Kidney tubule cell (primary cell): ENCODE results near the gene CSN2.
A peak's percentile ranks its signal among the peaks of the same experiment; 100 is the strongest.
"Not testable (repeated sequence)": the region's sequence is repeated elsewhere in the genome, so short reads cannot be mapped to it uniquely, and the experiment has no call there.

Source experiments
- DNase-seq: peaks from one replicate; pipeline ENCODE4 v3.0.0-alpha.2; 2018; ENCODE audit warnings: low spot score

Gene CSN2, protein sequence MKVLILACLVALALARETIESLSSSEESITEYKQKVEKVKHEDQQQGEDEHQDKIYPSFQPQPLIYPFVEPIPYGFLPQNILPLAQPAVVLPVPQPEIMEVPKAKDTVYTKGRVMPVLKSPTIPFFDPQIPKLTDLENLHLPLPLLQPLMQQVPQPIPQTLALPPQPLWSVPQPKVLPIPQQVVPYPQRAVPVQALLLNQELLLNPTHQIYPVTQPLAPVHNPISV

DNA sequence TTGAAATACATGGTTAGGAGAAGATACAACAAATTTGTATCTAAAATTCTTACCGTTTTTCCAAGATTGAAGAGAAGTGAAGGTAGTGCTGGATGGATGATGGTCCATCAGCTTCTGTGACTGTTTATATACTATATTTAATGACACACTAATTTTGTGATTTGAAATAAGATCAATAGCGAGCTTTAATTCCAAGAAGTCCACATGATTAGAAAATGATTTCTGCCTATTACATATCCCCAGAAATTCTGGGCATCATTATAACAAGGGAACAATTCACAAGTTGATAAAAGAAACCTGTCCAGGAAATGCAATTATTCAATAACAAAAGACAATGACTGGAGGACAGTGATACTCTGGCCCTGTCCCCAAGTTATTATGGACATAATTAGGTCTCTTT, at the start of gene CSN2:
TSS of gene CSN2 (minus strand) at position 101 of the 400 bp plus-strand sequence. CDS start 4,733 bp downstream, outside the sequence.
- no peak for DNase-seq

DNA sequence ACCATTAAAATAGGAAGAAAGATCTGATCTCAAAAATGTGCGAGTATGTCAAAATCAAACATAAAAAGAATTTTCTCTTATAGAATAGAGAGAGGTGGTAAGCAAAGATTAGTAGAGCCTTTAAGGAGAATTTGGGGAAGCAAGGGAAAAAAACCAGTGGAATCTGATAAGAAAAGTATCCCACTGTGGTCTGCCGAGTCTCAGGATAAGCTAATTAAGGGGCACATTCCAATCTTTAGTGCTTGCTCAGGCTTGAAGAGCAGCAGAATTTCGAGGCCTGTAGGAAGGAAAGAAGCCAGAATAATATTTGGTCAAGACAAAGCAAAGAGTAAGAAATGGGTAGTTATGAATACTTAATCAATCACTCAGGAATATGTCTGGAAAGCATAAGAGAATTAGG, 43.2 kb upstream of the CSN2 start:
- DNase-seq, result no peak

DNA sequence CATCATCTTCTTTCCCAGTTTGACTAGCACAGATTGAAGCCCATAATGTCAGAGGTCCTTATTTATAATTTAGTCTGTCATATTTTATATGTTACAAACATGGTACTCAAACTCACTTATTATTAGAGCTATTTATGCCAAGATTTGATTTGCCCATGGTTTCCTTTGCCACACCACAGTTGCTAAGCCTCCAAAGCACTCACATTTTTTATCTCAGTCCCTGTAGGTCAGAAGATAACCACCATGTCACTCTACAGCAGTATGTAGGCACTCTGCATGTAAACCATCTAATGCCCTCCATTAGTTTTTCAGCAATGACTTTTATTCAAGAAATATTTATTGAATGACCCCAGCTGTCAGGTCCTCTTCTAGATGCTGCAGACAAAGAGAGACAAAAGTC, 37.0 kb upstream of the CSN2 start:
- no peak for DNase-seq

DNA sequence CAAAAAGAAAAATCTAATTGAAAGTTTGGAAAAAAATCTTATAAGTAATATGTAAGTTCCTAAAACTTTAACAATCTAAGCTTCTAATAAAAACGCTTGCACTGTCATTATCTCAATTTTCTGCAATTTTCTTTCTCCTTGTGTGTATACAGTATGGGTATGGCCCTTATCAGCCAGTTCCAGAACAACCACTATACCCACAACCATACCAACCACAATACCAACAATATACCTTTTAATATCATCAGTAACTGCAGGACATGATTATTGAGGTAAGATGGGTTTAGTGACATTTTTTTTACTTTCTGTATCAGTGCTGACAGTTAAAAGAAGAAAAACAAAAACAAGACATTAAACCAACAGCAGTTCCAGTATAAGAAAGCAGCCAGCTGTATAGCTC, 35.2 kb upstream of the CSN2 start:
- no peak for DNase-seq

DNA sequence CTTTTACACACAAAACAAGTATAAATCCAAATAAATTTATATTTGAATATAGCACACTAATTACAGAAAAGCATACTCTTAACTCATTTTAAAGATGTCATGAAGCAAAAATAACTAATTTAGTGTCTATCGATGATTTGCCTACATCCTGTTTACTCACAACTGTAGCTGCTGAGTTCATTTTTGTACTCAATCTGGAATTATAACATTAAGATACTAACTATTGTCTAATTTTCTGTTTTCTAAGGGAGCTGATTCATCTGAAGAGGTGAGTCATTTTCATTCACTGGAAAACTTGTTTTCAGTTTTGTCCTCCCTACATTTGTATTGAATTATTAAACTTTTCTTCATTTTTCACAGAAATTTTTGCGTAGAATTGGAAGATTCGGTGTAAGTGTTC, 33.9 kb upstream of the CSN2 start:
- no peak for DNase-seq

DNA sequence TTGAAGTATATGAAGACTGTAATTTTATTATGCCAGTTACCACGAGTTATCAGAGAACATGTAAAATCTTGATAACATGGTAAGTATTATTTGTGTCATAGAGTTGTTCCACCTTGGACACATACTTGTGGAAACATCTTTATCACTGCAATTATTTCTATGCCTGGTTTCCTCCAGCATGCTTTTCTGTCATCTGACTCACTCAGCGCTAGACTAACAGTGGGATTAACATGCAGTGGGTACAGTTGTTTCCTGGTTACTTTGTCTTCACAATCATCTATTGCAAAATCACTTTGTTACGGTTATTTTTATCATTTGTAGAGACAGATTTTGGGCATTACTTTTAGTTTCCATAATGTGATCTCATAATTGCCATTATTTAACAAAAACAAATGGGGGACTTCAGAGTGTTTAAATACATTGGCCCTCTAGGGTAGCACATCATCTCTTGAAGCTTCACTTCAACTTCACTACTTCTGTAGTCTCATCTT, 30.0 kb upstream of the CSN2 start, which contains the start of gene STATH:
TSS of gene STATH (plus strand) at position 441 of the 491 bp plus-strand sequence. CDS start 2,472 bp downstream, outside the sequence.
- DNase-seq, result peak; percentile 9

DNA sequence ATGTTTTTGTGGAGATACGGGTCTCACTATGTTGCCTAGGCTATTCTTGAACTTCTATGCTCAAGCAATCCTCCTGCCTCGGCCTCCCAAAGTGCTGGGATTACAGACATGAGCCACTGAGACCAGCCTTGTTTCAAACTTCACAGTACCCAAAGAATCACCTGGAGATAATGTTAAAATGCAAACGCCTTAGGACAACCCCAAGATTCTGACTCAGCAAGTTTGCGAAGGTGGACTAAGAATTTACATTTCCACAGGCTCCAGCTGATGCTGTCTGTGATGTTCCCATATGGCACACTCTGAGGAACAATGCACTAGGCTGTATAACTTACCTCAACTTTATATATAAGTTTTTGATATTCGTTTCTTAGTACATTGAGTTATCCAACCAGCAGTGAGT, 29.3 kb upstream of the CSN2 start:
- no peak for DNase-seq

DNA sequence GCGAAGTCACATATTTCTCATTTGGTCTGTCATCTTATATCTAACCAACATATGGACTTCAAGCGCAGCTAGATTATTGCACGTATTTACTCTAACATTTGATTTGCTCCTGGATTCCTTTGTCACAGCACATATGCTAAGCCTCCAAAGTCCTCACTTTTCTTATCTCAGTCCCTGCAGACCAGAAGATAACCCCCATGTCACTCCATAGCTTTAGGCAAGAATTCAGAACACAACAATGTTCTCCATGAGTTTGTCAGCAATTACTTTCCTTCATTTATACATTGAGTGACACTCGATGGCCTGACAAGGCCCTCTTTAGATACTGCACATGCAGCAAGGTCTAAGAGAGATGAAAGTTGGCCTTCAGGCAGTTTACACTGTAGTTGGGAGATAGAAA, 25.5 kb upstream of the CSN2 start:
- DNase-seq, result no peak

DNA sequence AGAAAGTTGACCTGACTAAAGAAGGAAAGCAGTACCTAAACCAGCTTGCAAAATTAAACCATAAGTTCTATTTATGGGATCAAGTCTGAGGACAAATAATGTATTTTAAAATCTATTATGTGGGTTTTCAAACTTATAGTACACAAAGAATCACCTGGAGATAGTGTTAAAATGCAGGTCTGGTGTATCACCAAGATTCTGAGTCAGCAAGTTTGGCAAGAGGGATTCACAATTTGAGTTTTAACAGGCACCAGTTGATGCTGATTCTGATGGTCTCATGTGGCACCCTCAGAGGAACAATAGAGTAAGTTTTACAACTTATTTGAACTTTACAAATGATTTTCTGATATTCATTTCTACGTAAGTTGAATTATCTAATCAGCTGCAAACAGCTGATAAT, 21.1 kb upstream of the CSN2 start:
- DNase-seq, result no peak

DNA sequence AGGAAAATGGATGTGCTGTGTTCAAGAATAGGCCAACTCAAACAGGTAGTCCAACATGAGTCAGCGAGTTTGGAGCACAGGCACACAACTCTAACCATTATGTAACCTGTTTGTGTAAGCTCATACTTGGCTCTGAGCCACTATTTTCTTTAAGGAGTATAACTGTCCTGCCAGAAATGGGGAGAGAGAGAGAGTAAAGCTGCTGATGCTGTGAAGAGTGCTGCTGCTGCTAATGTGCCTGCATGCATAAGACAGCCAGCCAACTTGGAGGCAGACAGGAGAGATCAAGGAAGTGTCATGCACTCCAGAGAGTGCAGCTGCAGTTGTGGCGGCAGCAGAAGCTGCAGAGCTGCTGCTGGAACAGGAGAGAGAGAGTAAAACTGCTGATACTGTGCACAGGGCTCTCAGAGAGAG, 18.5 kb upstream of the CSN2 start:
- DNase-seq, result peak; percentile 66

DNA sequence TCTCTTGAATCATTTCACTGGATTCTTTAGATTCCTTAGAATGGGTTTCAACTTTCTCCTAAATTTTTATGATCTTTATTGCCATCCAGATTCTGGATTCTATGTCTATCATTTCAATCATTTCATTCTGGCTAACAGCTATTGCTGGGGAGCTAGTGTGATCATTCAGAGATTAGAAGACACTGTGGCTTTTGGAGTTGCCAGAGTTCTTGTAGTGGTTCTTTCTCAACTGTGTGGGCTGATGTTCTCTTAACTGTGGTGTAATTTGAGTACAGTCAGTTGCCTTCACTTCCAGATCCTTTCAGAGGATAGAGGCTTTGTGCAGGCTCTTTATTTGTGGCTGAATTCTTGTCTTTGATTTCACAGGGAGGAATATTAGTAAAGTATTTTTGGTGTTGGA, 12.1 kb upstream of the CSN2 start:
- DNase-seq, result no peak

DNA sequence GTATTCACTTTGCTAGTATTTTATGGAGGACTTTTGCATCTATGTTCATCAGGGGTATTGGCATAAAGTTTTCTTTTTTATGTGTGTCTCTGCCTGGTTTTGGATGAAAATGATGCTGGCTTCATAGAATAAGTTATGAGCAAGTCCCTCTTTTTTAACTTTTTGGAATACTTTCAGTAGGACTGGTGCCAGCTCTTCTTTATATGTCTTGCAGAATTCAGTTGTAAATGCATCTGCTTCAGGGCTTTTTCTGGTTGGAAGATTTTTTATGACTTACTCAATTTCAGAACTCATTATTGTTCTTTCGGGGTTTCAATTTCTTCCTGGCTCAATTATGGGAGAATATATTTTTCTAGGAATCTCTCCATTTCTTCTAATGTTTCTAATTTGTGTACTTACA, 9.1 kb upstream of the CSN2 start:
- no peak for DNase-seq

DNA sequence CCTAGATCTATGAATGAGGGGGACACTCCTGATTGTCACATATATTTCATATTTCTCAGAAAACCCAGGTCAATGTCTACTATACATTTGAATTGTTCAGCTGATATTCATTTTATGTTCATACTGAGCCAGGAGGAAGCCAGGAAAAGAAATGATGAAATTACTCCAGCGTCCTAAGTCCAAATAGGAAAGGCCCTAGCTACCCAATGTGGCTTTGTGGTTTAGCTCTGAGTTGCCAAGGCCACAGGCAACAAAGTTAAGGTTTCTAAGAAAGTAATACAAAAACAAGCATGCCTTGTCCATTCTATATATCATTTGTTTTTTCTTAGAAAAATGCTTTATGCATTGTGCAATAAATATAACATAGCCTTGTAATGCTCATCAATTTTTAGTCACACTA, 4.5 kb upstream of the CSN2 start:
- DNase-seq, result no peak

DNA sequence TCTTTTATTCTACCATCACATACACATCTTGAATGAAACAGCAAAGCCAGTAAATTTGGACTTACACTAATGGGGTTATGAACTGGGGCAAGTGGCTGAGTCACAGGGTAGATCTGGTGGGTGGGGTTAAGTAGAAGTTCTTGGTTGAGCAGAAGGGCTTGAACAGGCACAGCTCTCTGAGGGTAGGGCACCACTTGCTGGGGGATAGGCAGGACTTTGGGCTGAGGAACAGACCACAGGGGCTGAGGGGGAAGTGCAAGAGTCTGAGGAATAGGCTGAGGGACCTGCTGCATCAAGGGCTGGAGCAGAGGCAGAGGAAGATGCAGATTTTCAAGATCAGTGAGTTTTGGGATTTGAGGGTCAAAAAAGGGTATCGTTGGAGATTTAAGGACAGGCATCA, 8.3 kb downstream of the CSN2 start:
- no peak for DNase-seq

DNA sequence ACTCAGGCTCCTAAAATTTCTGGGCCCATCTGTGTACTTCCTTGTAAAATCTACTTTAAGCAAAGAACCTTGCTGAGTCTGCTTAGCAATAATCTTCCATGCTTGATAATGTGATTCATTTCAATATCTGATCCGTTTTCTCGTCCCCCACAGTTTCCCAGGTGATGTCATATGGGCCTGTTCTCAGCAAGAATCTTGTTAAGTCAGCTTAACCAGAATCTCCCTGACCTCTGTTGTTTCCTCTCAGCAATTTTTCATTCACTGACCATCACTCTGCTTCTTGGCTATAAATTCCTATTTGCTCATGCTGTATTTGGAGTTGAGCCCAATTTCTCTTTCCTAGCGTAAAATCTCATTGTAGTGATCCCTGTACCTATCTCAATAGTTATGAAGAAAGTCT, 13.9 kb downstream of the CSN2 start:
- DNase-seq, result peak; percentile 19

DNA sequence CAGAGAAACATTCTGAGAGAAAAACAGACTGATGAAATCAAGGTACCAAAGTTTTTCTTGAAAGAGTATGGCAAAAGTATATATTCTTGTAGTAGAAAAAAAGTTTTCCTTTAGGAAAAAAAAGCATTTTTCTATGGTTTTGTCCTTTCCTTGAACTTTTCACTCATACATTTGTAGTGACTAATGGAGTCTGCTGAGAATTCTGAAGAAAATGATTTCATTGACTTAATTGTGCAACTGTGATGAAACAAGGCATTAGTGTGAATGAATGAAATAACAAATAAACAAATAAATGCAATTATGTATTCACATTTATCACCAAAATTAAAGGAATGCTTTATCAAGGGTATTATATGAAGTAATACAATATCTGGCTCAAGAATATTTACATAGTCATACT, 29.0 kb downstream of the CSN2 start:
- DNase-seq, result no peak

DNA sequence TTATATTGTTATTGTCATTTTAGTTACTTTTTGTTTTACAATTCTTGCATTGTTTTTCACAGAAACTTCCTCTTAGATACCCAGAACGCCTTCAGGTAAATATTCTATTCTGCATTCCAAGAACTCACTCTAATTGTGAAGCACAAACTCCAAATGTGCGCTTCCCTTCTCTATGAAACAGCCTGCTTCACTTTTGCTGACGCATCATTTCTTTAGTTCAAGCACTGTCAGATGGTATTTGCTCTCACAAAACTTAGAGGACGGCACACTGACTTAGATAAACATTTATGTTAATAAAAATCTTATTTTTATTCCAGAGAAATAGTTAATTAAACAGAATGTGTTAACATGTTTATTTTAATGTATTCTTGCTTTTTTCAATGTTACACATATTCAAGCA, 31.4 kb downstream of the CSN2 start:
- no peak for DNase-seq

DNA sequence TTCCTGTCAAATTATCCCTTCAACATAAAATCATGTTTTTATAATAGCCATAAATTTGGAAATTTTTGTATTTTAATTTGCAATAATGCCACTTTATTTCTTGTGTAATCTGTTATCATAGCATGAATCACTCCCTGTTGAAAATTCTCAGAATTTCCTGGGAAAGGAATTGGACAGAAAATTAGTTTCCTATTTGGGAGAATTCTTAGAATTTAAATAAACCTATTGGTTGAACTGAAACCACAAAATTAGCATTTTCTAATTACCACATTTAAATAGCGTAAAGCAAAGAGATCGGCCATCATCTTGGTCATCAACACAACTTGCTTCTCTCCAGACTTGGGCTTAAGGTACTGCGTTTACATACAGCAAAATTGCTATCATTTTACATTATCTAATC, 34.8 kb downstream of the CSN2 start, which contains the start of gene CSN1S1:
TSS of gene CSN1S1 (plus strand) at position 301 of the 400 bp plus-strand sequence. CDS start 1,488 bp downstream, outside the sequence.
- DNase-seq, result no peak

DNA sequence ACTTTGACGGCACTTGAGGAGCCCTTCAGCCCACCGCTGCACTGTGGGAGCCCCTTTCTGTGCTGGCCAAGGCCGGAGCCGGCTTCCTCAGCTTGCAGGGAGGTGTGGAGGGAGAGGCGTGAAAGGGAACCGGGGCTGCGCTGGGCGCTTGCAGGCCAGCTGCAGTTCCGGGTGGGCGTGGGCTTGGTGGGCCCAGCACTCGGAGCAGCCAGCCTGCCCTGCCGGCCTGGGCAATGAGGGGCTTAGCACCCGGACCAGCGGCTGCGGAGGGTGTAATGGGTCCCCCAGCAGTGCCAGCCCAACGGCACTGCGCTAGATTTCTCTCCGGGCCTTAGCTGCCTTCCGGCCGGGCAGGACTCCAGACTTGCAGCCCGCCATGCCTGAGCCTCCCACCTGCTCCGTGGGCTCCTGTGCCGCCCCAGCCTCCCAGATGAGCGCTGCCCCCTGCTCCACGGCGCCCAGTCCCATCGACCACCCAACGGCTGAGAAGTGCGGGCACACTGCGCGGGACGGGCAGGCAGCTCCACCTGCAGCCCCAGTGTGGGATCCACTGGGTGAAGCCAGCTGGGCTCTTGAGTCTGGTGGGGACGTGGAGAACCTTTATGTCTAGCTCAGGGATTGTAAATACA, 41.6 kb downstream of the CSN2 start:
- DNase-seq, result not testable (repeated sequence)

DNA sequence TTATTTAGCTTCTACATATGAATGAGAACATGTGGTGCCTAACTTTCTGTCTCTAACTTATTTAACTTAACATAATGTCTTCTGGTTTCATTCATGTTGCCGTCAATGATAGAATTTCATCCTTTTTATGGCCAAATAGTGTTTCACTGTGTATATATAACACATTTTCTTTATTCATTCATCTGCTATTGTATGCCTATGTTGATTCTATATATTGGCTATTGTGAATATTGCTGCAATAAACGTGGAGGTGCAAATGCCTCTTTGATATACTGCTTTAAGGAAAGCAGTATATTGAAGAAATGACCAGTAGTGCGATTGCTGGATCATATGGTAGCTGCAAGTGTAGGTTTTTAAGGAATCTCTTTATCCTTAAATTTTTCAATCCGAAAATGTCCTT, 44.7 kb downstream of the CSN2 start:
- DNase-seq, result no peak

DNA sequence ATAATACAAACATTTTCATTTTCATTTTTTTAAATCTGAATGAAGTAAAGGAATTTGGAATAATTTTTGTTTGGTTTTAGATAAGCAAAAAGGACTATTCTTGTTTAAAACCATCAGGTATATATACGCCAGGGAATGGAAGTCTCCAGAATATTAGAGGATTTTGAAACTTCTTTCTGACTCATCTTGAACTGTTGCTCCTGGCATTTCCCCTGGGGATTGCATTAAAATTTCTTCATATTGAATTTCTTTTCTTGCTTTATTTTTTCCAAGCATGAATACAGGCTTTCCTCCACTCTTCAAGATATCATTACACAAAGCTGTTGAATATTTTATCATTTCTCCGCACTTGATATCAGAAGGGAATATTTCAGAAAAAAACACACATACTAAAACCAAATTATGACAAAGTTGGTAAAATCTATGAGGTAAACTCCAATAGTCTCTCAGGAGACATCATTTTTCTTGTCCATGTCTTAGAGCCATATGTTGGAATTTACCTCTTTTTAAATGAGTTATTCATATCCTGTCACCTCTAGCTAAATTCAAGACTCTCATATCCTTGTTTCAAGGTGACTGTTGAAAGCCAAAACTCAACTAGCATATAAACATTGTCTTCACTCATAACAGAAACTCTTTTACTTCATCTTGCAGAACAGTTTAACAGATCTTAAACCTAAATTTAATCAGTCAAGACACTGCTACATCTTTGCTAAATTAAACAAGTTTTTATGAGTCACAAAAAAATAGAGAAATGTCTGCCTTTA, 55.3 kb downstream of the CSN2 start:
- DNase-seq, result no peak

DNA sequence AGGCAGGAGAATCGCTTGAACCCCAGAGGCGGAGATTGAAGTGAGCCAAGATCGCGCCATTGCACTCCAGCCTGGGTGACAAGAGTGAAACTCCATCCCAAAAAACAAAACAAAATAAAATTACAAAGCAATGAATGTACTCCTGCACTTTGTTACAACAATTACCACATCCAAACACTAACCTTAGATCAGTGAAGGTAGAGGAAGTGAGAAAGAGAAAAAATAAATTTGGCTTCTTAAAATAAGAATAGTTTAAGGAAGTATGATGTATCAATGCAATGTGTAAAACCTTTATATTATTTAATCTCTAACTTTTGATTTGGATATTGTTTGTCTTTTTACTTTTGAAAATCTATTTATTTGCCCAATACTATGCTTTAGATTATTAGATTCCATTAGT, 56.3 kb downstream of the CSN2 start:
- no peak for DNase-seq

DNA sequence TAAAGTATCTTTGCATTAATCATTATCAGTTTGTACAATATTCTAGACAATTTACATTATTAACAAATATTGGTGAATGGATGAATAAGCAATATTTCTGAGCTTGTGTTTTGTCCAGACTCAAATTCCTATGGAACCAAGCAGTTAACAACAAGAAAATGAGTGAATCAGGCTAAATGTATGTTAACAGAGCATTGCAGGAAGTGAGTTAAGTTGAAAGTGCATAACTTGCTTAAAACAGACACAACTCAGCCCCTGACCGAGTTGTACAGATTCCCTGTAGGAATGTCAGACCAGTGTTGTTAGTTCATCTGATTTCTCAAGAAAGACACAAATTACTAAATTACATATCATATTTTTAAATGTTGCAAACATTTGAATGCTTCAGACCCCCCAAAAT, 58.4 kb downstream of the CSN2 start:
- DNase-seq, result no peak
